HL-60 (cell line): ENCODE results near the gene APOL1.

Experiments used
- DNase-seq, 2 experiments: peaks; one replicate each; pipeline ENCODE4 v3.0.0-alpha.2; 2010 to 2020; ENCODE audit warnings: low read depth in 1 of 2, low spot score in 1 of 2
- H3K27ac ChIP-seq: fragments of 250-450 bp; sonication (Bioruptor Pico); replicated peaks from 2 replicates; pipeline ENCODE4 v1.5.1; 2020; ENCODE audit warnings: mild to moderate bottlenecking, moderate library complexity
- H3K27me3 ChIP-seq: fragments of 250-450 bp; sonication (Bioruptor Pico); 2 replicates; pipeline ENCODE4 v1.5.1; 2021; ENCODE audit warnings: mild to moderate bottlenecking, moderate library complexity; ENCODE audit not compliant: insufficient read depth, poor library complexity, severe bottlenecking
- H3K4me3 ChIP-seq: replicated peaks from 2 replicates; pipeline ENCODE4 v1.5.1; 2011; ENCODE audit warnings: mild to moderate bottlenecking, control low read depth, low read length; ENCODE audit not compliant: insufficient read depth
- CTCF ChIP-seq: IDR thresholded peaks from one replicate; pipeline ENCODE4 v1.5.1; 2011; ENCODE audit warnings: low read length, control low read depth, inconsistent platforms; ENCODE audit not compliant: insufficient read depth
- GABPA ChIP-seq: IDR thresholded peaks from 2 replicates; pipeline ENCODE4 v1.6.1; 2012; ENCODE audit warnings: low read depth
- POLR2AphosphoS5 ChIP-seq: IDR thresholded peaks from 2 replicates; pipeline ENCODE4 v1.6.1; 2012; ENCODE audit warnings: low read depth
- REST ChIP-seq: IDR thresholded peaks from 2 replicates; pipeline ENCODE4 v1.6.1; 2012; ENCODE audit warnings: low read depth; ENCODE audit not compliant: insufficient replicate concordance
- SPI1 ChIP-seq: IDR thresholded peaks from 2 replicates; pipeline ENCODE4 v1.6.1; 2012; ENCODE audit warnings: low read depth, mild to moderate bottlenecking, borderline replicate concordance

Gene APOL1

GRCh38 chr22:36295247-36295646, 42.3 kb downstream of the APOL1 start:
- DNase-seq: no peak
- TF ChIP-seq POLR2AphosphoS5: no peak
- no peak for TF ChIP-seq SPI1
- TF ChIP-seq CTCF: no peak
- Histone ChIP-seq H3K27me3 (no peaks in the 10 kb centered on the region), H3K4me3 (no peak overlapping the region), H3K27ac (no peak overlapping the region)

- no peak for DNase-seq
- TF ChIP-seq CTCF (no peak), SPI1 (no peak), GABPA (no peak), REST (no peak), POLR2AphosphoS5 (no peak)
- Histone ChIP-seq H3K27ac (no peak overlapping the region), H3K4me3 (no peak overlapping the region), H3K27me3 (no peaks in the 10 kb centered on the region)
Observed at GRCh38 chr22:36296690-36297089, 43.8 kb downstream of the APOL1 start.

- TF ChIP-seq SPI1 (no peak), GABPA (no peak), CTCF (no peak), POLR2AphosphoS5 (no peak), REST (no peak)
- Histone ChIP-seq H3K27ac (no peak overlapping the region), H3K27me3 (no peaks in the 10 kb centered on the region), H3K4me3 (no peak overlapping the region)
- no peak for DNase-seq
Observed at GRCh38 chr22:36297568-36297967, 44.6 kb downstream of the APOL1 start.

- H3K27me3 ChIP-seq: no peaks in the 10 kb centered on the region
- TF ChIP-seq GABPA: no peak
- TF ChIP-seq CTCF: no peak
- TF ChIP-seq SPI1: no peak
- no peak for TF ChIP-seq REST
- TF ChIP-seq POLR2AphosphoS5: no peak
- DNase-seq: no peak
- H3K4me3 ChIP-seq: no peak overlapping the region
- H3K27ac ChIP-seq: no peak overlapping the region
Observed at GRCh38 chr22:36298118-36298517, 45.2 kb downstream of the APOL1 start.
